HTERT RPE-1 (cell line): ENCODE data around the gene TTC27.

Experiments
- in situ Hi-C: fragments of 300-500 bp; cut with MboI; formaldehyde crosslinking; loops from 4 replicates; pipeline ENCODE4 v1.14.3; 2020; ENCODE audit warnings: low sequenced_read_pairs

TTC27 gene

GRCh38 chr2:32666704-32667103, 38.9 kb downstream of the TTC27 start:
- in situ Hi-C loops = no loop called here

- in situ Hi-C loops = no loop called here
Measured at GRCh38 chr2:32668254-32668653, 40.4 kb downstream of the TTC27 start.

GRCh38 chr2:32671885-32672533, 44.2 kb downstream of the TTC27 start:
- in situ Hi-C loops = no loop called here

- in situ Hi-C loops = no loop called here
Measured at GRCh38 chr2:32678825-32679224, 51.0 kb downstream of the TTC27 start.

GRCh38 chr2:32680942-32681341, 53.1 kb downstream of the TTC27 start:
- in situ Hi-C loops = no loop called here

- in situ Hi-C loops = no loop called here
Measured at GRCh38 chr2:32683520-32684086, 55.8 kb downstream of the TTC27 start.

GRCh38 chr2:32688541-32688940, 60.7 kb downstream of the TTC27 start:
- in situ Hi-C loops = no loop called here

GRCh38 chr2:32691678-32692077, 63.8 kb downstream of the TTC27 start:
- in situ Hi-C loops = no loop called here

- in situ Hi-C loops = no loop called here
Measured at GRCh38 chr2:32696439-32696838, 68.6 kb downstream of the TTC27 start.

GRCh38 chr2:32697156-32697555, 69.3 kb downstream of the TTC27 start:
- in situ Hi-C loops = no loop called here

- in situ Hi-C loops = no loop called here
Measured at GRCh38 chr2:32699151-32699550, 71.3 kb downstream of the TTC27 start.

- in situ Hi-C loops = no loop called here
Measured at GRCh38 chr2:32701806-32702205, 74.0 kb downstream of the TTC27 start.

GRCh38 chr2:32702303-32703064, 74.6 kb downstream of the TTC27 start:
- in situ Hi-C loops = no loop called here

GRCh38 chr2:32706815-32707579, 79.1 kb downstream of the TTC27 start:
- in situ Hi-C loops = no loop called here

- in situ Hi-C loops = no loop called here
Measured at GRCh38 chr2:32711219-32711618, 83.4 kb downstream of the TTC27 start.

- in situ Hi-C loops = no loop called here
Measured at GRCh38 chr2:32711908-32712501, 84.2 kb downstream of the TTC27 start.

- in situ Hi-C loops = no loop called here
Measured at GRCh38 chr2:32712870-32713269, 85.0 kb downstream of the TTC27 start.

- in situ Hi-C loops = no loop called here
Measured at GRCh38 chr2:32714521-32714920, 86.7 kb downstream of the TTC27 start.

GRCh38 chr2:32715391-32715841, 87.6 kb downstream of the TTC27 start:
- in situ Hi-C loops = no loop called here

GRCh38 chr2:32715981-32716380, 88.1 kb downstream of the TTC27 start:
- in situ Hi-C loops = no loop called here

GRCh38 chr2:32716598-32716997, 88.7 kb downstream of the TTC27 start:
- in situ Hi-C loops = no loop called here
